Dendritic cell treated with granulocyte-macrophage colony-stimulating factor and Interleukin-4, amounts not matched to agents 40 ng/mL and 50 ng/mL, for 4 days (primary cell): ENCODE data around the gene CFH.

Source experiments
- H3K27ac Mint-ChIP-seq: one replicate; pipeline ENCODE4 v1.8.0; 2022; ENCODE audit warnings: mild to moderate bottlenecking, mixed read lengths
- H3K27me3 Mint-ChIP-seq: one replicate; pipeline ENCODE4 v1.8.0; 2022; ENCODE audit warnings: mild to moderate bottlenecking, mixed read lengths
- H3K36me3 Mint-ChIP-seq: one replicate; pipeline ENCODE4 v1.8.0; 2022; ENCODE audit warnings: low read depth, mixed read lengths
- H3K4me1 Mint-ChIP-seq: one replicate; pipeline ENCODE4 v1.8.0; 2022; ENCODE audit warnings: low read depth, mixed read lengths
- H3K4me3 Mint-ChIP-seq: one replicate; pipeline ENCODE4 v1.8.0; 2022; ENCODE audit warnings: mild to moderate bottlenecking, moderate library complexity, mixed read lengths
- H3K9me3 Mint-ChIP-seq: one replicate; pipeline ENCODE4 v1.8.0; 2022; ENCODE audit warnings: mixed read lengths
- intact Hi-C: fragments of 100-400 bp; cut with micrococcal nuclease; formaldehyde crosslinking; loops from one replicate; pipeline ENCODE4 v1.15.0; 2022

Gene CFH

DNA sequence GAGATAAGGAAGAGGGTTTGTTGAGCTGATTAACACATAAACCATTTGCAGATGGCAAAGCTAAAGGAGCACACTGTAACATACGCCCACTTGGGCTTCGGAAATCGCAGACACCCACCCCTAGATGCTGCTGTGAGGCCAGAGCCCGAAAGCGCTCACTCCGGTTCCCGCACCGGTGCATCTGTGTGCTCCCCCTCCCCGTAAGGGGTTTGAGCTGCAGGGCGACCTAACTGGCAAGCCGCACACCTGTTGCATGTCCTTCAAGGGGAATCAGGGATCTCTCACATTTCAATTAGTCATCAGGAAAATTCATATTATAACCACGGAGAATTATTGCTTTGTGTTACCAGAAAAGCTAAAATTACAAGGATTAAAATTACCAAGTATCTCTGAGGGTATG lies 1.4 kb upstream of the CFH start:
- intact Hi-C loops, result no loop called here
- Mint-ChIP-seq H3K4me3 (no peak overlapping the region), H3K27ac (no peak overlapping the region)

DNA sequence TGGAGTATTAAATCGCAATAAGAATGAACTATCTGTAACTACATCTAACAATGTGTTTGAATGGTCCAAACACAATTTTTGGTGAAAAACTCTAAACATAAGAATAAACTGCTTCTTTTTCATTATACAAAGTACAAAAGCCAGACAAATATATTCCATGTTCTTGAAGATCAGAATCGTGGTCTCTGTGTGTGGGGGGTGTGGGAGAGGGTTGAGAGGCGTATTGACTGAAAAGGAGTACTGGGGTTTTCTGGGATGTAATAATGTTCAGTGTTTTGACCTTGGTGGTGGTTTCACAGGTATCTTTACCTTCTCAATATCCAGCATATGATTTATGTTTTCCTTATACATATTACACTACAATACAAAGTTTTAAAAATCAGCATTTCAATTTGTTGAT lies 764 bp upstream of the CFH start:
- Mint-ChIP-seq H3K27me3 (no peaks in the 10 kb centered on the region), H3K9me3 (no peaks in the 10 kb centered on the region), H3K4me1 (peaks cover 5% of the 10 kb centered on the region), H3K36me3 (no peaks in the 10 kb centered on the region), H3K4me3 (no peak overlapping the region), H3K27ac (peak overlapping the region; percentile 72)
- intact Hi-C loops, result no loop called here

More for the DNA sequence above, 1.4 kb upstream of the CFH start:
- Mint-ChIP-seq H3K36me3 (no peaks in the 10 kb centered on the region), H3K9me3 (no peaks in the 10 kb centered on the region), H3K27me3 (no peaks in the 10 kb centered on the region), H3K4me1 (peaks cover 5% of the 10 kb centered on the region)

DNA sequence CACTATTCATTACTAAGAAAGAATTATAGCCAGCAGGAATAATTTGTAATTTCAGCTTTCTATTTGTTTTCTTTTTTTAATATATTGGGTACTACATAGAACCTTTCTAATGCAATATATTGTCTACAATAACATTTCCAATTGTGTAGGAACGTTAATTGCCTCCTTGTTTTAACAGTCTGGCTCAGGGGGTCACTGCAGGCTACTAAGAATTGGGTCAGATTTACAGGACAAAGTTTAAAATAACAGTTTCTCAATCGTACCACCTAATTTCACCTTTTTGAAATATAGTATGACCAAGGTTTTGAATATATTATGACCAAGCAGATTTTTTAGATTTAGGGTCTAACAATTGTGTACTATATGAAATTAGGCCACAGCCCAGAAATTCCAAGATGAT lies 2.4 kb downstream of the CFH start:
- no peaks in the 10 kb centered on the region for H3K36me3 Mint-ChIP-seq
- H3K4me1 Mint-ChIP-seq, result peaks cover 5% of the 10 kb centered on the region
- intact Hi-C loops, result no loop called here
- no peak overlapping the region for H3K4me3 Mint-ChIP-seq
- H3K9me3 Mint-ChIP-seq, result no peaks in the 10 kb centered on the region
- H3K27me3 Mint-ChIP-seq, result no peaks in the 10 kb centered on the region
- H3K27ac Mint-ChIP-seq, result no peak overlapping the region

DNA sequence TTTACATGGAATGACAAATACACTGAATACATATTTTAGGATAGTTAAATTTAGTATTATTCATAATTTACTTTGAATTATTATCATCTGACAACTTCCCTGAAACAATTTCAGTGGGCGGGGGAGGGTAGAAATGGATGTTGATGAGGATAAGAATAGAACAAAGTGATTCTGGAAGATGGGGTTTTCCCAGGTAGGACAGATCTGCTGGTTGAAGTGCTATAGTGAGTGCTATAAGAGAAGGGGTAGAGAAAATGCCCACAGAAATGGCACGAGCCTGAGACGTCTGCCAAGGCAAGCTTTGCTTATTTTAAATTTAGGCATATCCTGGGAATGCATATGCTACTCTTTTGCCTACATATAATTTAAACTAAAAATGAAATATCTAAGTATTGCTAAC lies 3.2 kb downstream of the CFH start:
- H3K4me3 Mint-ChIP-seq, result no peak overlapping the region

DNA sequence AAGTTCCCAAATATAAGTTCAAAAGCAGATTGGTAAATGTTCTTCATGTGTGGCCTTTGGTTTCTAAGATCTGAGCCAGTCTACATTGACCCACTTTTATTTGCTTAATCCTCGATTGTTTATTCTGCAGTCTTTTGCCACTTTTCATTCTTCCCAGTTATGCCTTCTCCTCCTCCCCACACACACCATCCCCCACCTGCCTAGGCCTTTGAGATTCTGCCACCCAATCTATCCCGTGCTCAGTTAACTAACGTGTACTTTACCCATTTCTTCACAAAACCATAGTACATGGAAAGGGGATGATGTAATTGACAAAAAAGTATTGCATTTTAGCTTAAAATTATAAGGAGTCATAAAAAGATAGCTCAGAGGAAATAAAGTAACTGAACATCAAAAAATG lies 3.7 kb downstream of the CFH start:
- H3K27ac Mint-ChIP-seq, result no peak overlapping the region
- H3K4me1 Mint-ChIP-seq, result peaks cover 5% of the 10 kb centered on the region
- no peak overlapping the region for H3K4me3 Mint-ChIP-seq
- H3K36me3 Mint-ChIP-seq, result no peaks in the 10 kb centered on the region
- H3K27me3 Mint-ChIP-seq, result no peaks in the 10 kb centered on the region
- no peaks in the 10 kb centered on the region for H3K9me3 Mint-ChIP-seq
- intact Hi-C loops, result no loop called here

More for the DNA sequence above, 3.2 kb downstream of the CFH start:
- intact Hi-C loops, result no loop called here
- Mint-ChIP-seq H3K9me3 (no peaks in the 10 kb centered on the region), H3K27ac (no peak overlapping the region), H3K27me3 (no peaks in the 10 kb centered on the region), H3K4me1 (peaks cover 5% of the 10 kb centered on the region), H3K36me3 (no peaks in the 10 kb centered on the region)

DNA sequence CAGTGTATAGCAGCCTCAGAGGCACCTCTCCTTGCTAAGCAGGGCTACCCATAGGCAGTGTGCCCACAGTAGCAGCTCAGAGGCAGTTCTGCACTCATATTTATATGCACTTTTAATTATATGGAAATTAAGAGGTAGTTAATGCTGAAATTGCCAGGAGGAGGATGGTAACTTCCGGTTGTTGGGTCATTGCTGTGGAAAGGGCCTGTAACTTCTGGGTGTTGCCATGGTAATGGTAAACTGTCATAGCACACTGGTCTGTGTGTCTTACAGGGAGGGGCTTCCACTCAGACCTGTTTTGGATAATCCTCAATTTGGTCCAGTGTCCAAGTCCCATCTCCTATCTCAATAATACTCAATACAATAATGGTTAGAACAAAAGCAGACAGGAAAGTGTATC lies 7.6 kb downstream of the CFH start:
- no peaks in the 10 kb centered on the region for H3K9me3 Mint-ChIP-seq
- no peaks in the 10 kb centered on the region for H3K36me3 Mint-ChIP-seq
- H3K27ac Mint-ChIP-seq, result no peak overlapping the region
- intact Hi-C loops, result no loop called here
- H3K4me1 Mint-ChIP-seq, result no peaks in the 10 kb centered on the region
- H3K4me3 Mint-ChIP-seq, result no peak overlapping the region
- no peaks in the 10 kb centered on the region for H3K27me3 Mint-ChIP-seq

DNA sequence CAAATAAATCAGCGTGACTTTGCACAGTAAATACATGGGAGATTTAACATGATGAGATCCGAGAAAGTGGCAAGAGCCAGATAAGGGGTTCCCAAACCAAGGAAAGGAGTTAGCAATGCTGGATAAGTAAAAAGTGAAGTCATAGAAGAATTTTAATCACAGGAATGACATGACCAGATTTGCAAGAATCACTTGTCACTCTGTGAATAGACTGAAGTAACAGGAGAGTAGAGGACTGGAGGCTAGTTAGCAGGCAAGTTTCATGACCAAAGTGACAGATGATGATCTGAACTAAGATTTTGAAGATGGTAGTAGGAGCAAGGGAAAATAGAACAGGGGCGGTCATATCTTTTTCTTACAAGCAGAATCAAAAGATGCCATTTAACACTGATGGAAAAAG lies 8.4 kb downstream of the CFH start:
- Mint-ChIP-seq H3K4me1 (no peaks in the 10 kb centered on the region), H3K9me3 (no peaks in the 10 kb centered on the region), H3K36me3 (no peaks in the 10 kb centered on the region), H3K27me3 (no peaks in the 10 kb centered on the region), H3K27ac (no peak overlapping the region), H3K4me3 (no peak overlapping the region)
- intact Hi-C loops, result loop anchor here (1.0 kb wide), 1 partner anchor 512 kb away; no protein-coding TSS in a partner anchor

DNA sequence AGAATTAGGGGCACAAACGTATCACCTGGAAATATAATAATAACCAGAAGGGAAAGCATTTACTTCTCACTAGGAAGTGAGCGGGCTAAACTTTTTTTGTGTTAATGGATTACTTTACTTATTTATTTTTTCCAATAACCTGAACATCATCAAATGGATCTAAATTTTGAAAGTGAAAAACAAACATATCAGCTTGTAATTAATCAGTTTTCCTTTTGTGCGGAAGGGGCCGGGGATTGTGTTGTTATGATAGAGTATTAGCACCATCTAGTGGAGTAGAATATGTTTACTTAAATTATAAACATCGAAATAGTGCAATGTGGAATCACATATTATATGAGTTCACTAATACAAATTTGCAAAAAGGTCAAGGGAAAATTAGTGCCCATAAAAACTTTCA lies 9.0 kb downstream of the CFH start:
- peak overlapping the region; percentile 32 for H3K4me3 Mint-ChIP-seq
- no peaks in the 10 kb centered on the region for H3K4me1 Mint-ChIP-seq
- H3K27ac Mint-ChIP-seq, result no peak overlapping the region
- no peaks in the 10 kb centered on the region for H3K27me3 Mint-ChIP-seq
- no peaks in the 10 kb centered on the region for H3K36me3 Mint-ChIP-seq
- H3K9me3 Mint-ChIP-seq, result no peaks in the 10 kb centered on the region
- intact Hi-C loops, result loop anchor here (1.0 kb wide), 1 partner anchor 513 kb away; no protein-coding TSS in a partner anchor

DNA sequence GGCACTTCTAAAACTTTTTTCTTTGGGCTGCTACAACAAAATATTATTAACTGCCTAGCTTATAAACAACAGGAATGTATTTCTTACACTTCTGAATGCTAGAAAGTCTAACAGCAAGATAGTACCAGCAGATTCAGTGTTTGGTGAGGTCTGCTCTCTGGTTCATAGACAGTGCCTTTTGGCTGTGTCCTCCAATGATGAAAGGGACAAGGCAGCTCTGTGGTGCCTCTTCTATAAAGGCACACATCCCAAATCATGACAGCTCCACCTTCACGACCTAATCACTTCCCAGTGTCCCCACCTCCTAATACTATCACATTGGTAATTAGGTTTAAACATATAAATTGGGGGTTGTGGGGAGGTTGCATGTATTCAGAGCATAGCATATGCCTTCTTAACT lies 9.5 kb downstream of the CFH start:
- intact Hi-C loops, result no loop called here
- Mint-ChIP-seq H3K27me3 (no peaks in the 10 kb centered on the region), H3K27ac (no peak overlapping the region), H3K4me1 (no peaks in the 10 kb centered on the region), H3K36me3 (no peaks in the 10 kb centered on the region), H3K9me3 (no peaks in the 10 kb centered on the region), H3K4me3 (no peak overlapping the region)

DNA sequence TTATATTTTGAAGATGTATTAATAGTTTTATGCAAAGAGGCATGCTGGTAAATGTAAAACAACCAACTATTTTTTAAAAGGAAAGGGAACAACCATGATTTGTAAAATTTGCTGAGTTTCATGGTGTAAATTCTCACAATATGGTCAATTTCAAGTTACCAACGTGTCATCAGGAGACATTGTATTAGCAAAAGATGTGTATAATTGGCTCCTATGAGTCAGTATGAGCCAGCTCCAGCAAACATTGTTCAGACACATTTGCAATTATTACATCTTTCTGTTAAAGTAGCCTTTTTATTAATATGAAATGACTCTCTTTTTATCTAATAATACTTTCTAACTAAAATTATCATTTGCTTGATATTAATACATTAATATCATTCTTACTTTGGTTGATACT lies 15.3 kb downstream of the CFH start:
- Mint-ChIP-seq H3K4me3 (no peak overlapping the region), H3K27ac (no peak overlapping the region), H3K27me3 (no peaks in the 10 kb centered on the region), H3K4me1 (no peaks in the 10 kb centered on the region), H3K9me3 (peaks cover 13% of the 10 kb centered on the region), H3K36me3 (no peaks in the 10 kb centered on the region)
- intact Hi-C loops, result no loop called here

DNA sequence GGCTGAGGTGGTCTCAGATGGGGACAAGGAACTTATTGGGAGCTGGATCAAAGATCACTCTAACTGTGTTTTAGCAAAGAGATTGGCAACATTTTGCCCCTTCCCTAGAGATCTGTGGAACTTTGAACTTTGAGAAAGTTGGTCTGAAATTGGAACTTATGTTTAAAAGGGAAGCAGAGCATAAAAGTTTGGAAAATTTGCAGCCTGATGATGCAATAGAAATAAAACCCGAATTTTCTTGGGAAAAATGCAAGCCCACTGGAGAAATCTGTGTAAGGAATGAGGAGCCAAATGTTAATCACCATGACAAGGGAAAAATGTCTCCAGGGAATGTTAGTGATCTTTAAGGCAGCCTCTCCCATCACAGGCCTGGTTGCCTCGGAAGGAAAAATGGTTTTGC lies 17.2 kb downstream of the CFH start:
- no peaks in the 10 kb centered on the region for H3K4me1 Mint-ChIP-seq
- H3K9me3 Mint-ChIP-seq, result peaks cover 13% of the 10 kb centered on the region
- intact Hi-C loops, result no loop called here
- H3K27ac Mint-ChIP-seq, result no peak overlapping the region
- H3K36me3 Mint-ChIP-seq, result no peaks in the 10 kb centered on the region
- no peaks in the 10 kb centered on the region for H3K27me3 Mint-ChIP-seq
- H3K4me3 Mint-ChIP-seq, result no peak overlapping the region

DNA sequence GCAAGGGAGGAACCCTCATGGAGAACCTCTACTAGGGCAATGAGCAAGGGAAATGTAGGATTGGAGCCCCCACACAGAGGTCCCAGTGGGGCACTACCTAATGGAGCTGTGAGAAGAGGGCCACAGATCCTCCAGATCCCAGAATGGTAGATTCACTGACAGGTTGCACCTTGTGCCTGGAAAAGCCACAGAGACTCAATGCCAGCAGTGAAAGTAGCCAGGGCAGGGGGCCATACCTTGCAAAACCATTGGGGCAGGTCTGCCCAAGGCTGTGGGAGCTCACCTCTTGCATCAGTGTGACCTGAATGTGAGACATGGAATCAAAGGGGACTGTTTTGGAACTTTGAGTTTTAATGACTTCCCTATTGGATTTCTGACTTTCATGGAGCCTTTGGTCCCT lies 17.9 kb downstream of the CFH start:
- Mint-ChIP-seq H3K27ac (no peak overlapping the region), H3K4me3 (no peak overlapping the region), H3K4me1 (no peaks in the 10 kb centered on the region), H3K36me3 (no peaks in the 10 kb centered on the region), H3K9me3 (peaks cover 13% of the 10 kb centered on the region), H3K27me3 (no peaks in the 10 kb centered on the region)
- intact Hi-C loops, result no loop called here

DNA sequence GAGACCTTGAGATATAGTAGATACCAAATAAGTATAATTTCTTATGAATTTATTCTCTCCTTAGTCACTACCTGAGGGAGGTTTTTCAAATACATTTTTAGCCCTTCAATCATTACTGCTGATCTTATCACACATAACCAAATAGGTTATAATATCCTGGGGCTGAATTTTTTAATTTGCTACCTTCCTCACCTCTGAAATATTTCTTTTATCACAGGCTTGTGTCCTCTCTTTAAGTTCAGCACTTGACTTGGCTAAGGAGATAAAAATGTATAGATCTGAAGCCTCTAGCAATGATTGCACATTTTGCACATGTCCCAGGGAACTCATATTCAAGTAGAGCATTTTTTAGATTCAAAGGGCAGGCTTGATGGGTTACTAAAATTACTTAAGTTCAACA lies 23.1 kb downstream of the CFH start:
- H3K4me3 Mint-ChIP-seq, result no peak overlapping the region
- intact Hi-C loops, result no loop called here
- H3K36me3 Mint-ChIP-seq, result no peaks in the 10 kb centered on the region
- no peak overlapping the region for H3K27ac Mint-ChIP-seq
- no peaks in the 10 kb centered on the region for H3K9me3 Mint-ChIP-seq
- H3K4me1 Mint-ChIP-seq, result no peaks in the 10 kb centered on the region
- H3K27me3 Mint-ChIP-seq, result no peaks in the 10 kb centered on the region

DNA sequence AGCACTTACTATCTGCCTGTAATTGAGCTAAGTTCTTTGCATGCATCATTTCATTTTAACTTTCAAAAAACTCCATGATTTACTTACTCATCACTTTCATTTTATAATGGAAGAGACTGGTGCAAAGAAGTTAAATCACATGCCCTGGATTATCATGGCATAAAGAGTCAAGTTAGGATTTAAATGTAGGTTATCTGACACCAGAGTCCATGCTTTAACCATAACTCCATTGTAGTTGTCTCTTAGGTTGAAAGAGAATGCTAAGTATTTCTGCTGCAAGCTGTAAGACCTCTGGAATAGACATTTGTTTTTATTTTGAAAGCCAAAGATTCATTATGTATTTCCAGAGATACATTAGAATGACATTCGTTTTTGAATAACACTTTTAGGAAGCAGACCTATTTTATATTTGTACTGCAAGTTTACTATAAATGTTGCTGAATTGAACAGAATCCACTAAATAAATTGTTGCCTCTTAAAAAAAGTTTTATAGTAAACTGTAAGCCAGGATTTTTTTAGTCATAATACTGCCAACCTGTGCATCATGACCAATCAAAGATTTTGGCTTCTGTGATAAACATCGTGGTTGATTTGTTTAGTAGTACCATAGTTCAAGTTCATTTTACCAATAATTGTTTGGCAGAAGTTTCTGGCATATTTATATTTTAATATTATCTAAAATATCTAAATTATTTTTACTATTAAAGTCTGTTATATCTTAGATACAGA lies 26.1 kb downstream of the CFH start:
- no peaks in the 10 kb centered on the region for H3K36me3 Mint-ChIP-seq
- no peaks in the 10 kb centered on the region for H3K9me3 Mint-ChIP-seq
- no peaks in the 10 kb centered on the region for H3K27me3 Mint-ChIP-seq
- no peak overlapping the region for H3K27ac Mint-ChIP-seq
- H3K4me3 Mint-ChIP-seq, result no peak overlapping the region
- H3K4me1 Mint-ChIP-seq, result no peaks in the 10 kb centered on the region
- intact Hi-C loops, result no loop called here

DNA sequence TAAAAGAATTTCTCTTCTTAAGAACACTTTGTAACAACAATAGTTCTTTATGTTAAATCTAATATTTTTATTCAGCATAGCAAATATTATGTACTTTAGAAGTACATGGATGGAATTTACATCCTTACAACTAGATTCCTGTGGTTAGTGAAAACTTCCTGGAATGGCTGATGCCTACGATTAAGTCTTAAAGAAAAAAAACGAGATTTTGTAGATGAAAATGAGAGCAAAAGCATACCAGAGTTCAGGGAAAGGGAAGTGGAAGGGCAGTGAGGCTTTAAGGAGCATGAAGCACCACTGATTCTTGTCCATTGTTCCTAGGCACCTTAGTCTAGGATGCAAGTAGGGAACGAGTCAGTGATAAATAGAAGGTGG lies 26.7 kb downstream of the CFH start:
- no peaks in the 10 kb centered on the region for H3K9me3 Mint-ChIP-seq
- no peaks in the 10 kb centered on the region for H3K36me3 Mint-ChIP-seq
- H3K4me1 Mint-ChIP-seq, result no peaks in the 10 kb centered on the region
- no peaks in the 10 kb centered on the region for H3K27me3 Mint-ChIP-seq
- intact Hi-C loops, result no loop called here
- H3K4me3 Mint-ChIP-seq, result no peak overlapping the region
- H3K27ac Mint-ChIP-seq, result no peak overlapping the region
